ENCODE results near the gene NCAM2.

NCAM2 gene

GRCh38 chr21:21345296-21345695 lies 347.1 kb downstream of the NCAM2 start:
- in situ Hi-C loops (cut with MboI; ENCODE audit: low pct_unique_long_range_greater_than_20kb, low sequenced_read_pairs, unreplicated experiment) = no loop called here
- TF ChIP-seq CTCF (IDR thresholded peaks at IDR 0.05; ENCODE audit: extremely low read depth, insufficient read depth, missing control alignments) = no peak
- no peak for DNase-seq (ENCODE audit: low spot score)

GRCh38 chr21:21345872-21346271 lies 347.7 kb downstream of the NCAM2 start:
- DNase-seq (ENCODE audit: low spot score) = no peak
- TF ChIP-seq CTCF (IDR thresholded peaks at IDR 0.05; ENCODE audit: extremely low read depth, insufficient read depth, missing control alignments) = no peak
- in situ Hi-C loops (cut with MboI; ENCODE audit: low pct_unique_long_range_greater_than_20kb, low sequenced_read_pairs, unreplicated experiment) = no loop called here

GRCh38 chr21:21366277-21366676 lies 368.1 kb downstream of the NCAM2 start:
- TF ChIP-seq CTCF (IDR thresholded peaks at IDR 0.05; ENCODE audit: extremely low read depth, insufficient read depth, missing control alignments) = no peak
- no peak for DNase-seq (ENCODE audit: low spot score)
- in situ Hi-C loops (cut with MboI; ENCODE audit: low pct_unique_long_range_greater_than_20kb, low sequenced_read_pairs, unreplicated experiment) = no loop called here

- no peak for TF ChIP-seq CTCF (IDR thresholded peaks at IDR 0.05; ENCODE audit: extremely low read depth, insufficient read depth, missing control alignments)
- in situ Hi-C loops (cut with MboI; ENCODE audit: low pct_unique_long_range_greater_than_20kb, low sequenced_read_pairs, unreplicated experiment) = no loop called here
- no peak for DNase-seq (ENCODE audit: low spot score)
Measured at GRCh38 chr21:21367583-21367982, 369.4 kb downstream of the NCAM2 start.

GRCh38 chr21:21373969-21374368 lies 375.8 kb downstream of the NCAM2 start:
- no peak for TF ChIP-seq CTCF (IDR thresholded peaks at IDR 0.05; ENCODE audit: extremely low read depth, insufficient read depth, missing control alignments)
- DNase-seq (ENCODE audit: low spot score) = no peak
- in situ Hi-C loops (cut with MboI; ENCODE audit: low pct_unique_long_range_greater_than_20kb, low sequenced_read_pairs, unreplicated experiment) = no loop called here

GRCh38 chr21:21383126-21383525 lies 384.9 kb downstream of the NCAM2 start:
- no peak for TF ChIP-seq CTCF (IDR thresholded peaks at IDR 0.05; ENCODE audit: extremely low read depth, insufficient read depth, missing control alignments)
- in situ Hi-C loops (cut with MboI; ENCODE audit: low pct_unique_long_range_greater_than_20kb, low sequenced_read_pairs, unreplicated experiment) = no loop called here
- no peak for DNase-seq (ENCODE audit: low spot score)

GRCh38 chr21:21384977-21385376 lies 386.8 kb downstream of the NCAM2 start:
- TF ChIP-seq CTCF (IDR thresholded peaks at IDR 0.05; ENCODE audit: extremely low read depth, insufficient read depth, missing control alignments) = no peak
- in situ Hi-C loops (cut with MboI; ENCODE audit: low pct_unique_long_range_greater_than_20kb, low sequenced_read_pairs, unreplicated experiment) = no loop called here
- no peak for DNase-seq (ENCODE audit: low spot score)
